Mucosa of stomach (tissue), 1 donor: Measurements from ENCODE around the gene TMEM259.

Experiments used
- H3K27me3 ChIP-seq: one replicate; pipeline ENCODE4 v1.7.0; 2013; ENCODE audit warnings: mild to moderate bottlenecking, low read length; ENCODE audit not compliant: control insufficient read depth, insufficient read depth
- H3K36me3 ChIP-seq: one replicate; pipeline ENCODE4 v1.7.0; 2013; ENCODE audit warnings: low read length; ENCODE audit not compliant: control insufficient read depth, insufficient read depth
- H3K4me1 ChIP-seq: one replicate; pipeline ENCODE4 v1.7.0; 2013; ENCODE audit warnings: mild to moderate bottlenecking, low read length; ENCODE audit not compliant: control insufficient read depth, insufficient read depth
- H3K4me3 ChIP-seq: one replicate; pipeline ENCODE4 v1.7.0; 2013; ENCODE audit warnings: low read length
- H3K9ac ChIP-seq: one replicate; pipeline ENCODE4 v1.7.0; 2013; ENCODE audit warnings: mild to moderate bottlenecking, low read length, moderate library complexity
- H3K9me3 ChIP-seq: one replicate; pipeline ENCODE4 v1.7.0; 2013; ENCODE audit warnings: mild to moderate bottlenecking, low read length, moderate library complexity; ENCODE audit not compliant: control insufficient read depth
- donor health status: Pancreatic carcinoma.

TMEM259 gene

GRCh38 chr19:1052349-1052975 is 31.5 kb upstream of the TMEM259 start:
- Histone ChIP-seq H3K4me3 (no peak overlapping the region), H3K9me3 (no peaks in the 10 kb centered on the region), H3K36me3 (no peaks in the 10 kb centered on the region), H3K9ac (no peak overlapping the region), H3K4me1 (peaks cover 3% of the 10 kb centered on the region), H3K27me3 (no peaks in the 10 kb centered on the region)

- H3K27me3 ChIP-seq: no peaks in the 10 kb centered on the region
- no peak overlapping the region for H3K9ac ChIP-seq
- no peak overlapping the region for H3K4me3 ChIP-seq
- no peaks in the 10 kb centered on the region for H3K9me3 ChIP-seq
- no peaks in the 10 kb centered on the region for H3K36me3 ChIP-seq
- peaks cover 3% of the 10 kb centered on the region for H3K4me1 ChIP-seq
These were observed 30.9 kb upstream of the TMEM259 start for GRCh38 chr19:1051791-1052190.

DNA sequence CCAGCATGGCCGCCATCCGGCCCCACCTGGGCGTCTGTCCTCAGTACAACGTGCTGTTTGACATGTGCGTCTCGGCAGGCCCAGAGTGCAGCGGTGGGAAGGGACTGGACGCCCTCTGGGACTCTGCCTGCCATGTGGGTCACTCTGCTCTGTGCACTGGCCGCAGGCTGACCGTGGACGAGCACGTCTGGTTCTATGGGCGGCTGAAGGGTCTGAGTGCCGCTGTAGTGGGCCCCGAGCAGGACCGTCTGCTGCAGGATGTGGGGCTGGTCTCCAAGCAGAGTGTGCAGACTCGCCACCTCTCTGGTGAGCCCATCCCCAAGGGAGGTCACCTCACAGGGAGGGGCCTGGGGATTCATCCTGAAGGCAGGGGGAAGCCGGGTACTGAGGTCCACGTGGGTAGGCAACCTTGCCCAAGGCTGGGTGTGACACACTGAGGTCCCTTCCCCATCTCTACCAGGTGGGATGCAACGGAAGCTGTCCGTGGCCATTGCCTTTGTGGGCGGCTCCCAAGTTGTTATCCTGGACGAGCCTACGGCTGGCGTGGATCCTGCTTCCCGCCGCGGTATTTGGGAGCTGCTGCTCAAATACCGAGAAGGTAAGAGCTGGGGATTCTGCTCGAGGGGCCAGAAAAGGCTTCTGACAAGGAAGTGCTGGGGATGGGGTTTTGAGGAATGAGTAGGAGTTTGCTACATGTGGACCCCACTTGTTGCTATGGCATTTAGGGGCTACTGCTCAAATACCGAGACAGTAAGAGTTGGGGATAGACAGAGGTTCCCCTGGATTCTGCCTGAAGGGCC is 30.3 kb upstream of the TMEM259 start:
- Histone ChIP-seq H3K4me3 (no peak overlapping the region), H3K36me3 (no peaks in the 10 kb centered on the region), H3K9me3 (no peaks in the 10 kb centered on the region), H3K27me3 (no peaks in the 10 kb centered on the region), H3K9ac (no peak overlapping the region), H3K4me1 (peaks cover 3% of the 10 kb centered on the region)

- Histone ChIP-seq H3K9me3 (no peaks in the 10 kb centered on the region), H3K36me3 (no peaks in the 10 kb centered on the region), H3K9ac (no peak overlapping the region), H3K27me3 (no peaks in the 10 kb centered on the region), H3K4me1 (peaks cover 3% of the 10 kb centered on the region), H3K4me3 (no peak overlapping the region)
These were observed 28.9 kb upstream of the TMEM259 start for GRCh38 chr19:1049800-1050199.

DNA sequence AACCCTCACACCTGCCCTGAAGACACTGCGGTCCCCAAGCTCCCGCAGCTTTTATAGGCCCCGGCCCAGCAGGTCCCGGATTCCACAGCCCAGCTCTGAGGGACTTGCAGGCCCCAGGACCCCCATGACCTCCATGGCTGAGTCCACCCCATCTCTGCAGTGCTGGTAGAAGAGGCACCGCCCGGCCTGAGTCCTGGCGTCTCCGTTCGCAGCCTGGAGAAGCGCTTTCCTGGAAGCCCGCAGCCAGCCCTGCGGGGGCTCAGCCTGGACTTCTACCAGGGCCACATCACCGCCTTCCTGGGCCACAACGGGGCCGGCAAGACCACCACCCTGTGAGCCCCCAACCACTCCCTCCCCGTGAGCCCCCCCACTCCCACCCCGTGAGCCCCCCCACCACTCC is 28.2 kb upstream of the TMEM259 start:
- H3K36me3 ChIP-seq: no peaks in the 10 kb centered on the region
- H3K9ac ChIP-seq: no peak overlapping the region

DNA sequence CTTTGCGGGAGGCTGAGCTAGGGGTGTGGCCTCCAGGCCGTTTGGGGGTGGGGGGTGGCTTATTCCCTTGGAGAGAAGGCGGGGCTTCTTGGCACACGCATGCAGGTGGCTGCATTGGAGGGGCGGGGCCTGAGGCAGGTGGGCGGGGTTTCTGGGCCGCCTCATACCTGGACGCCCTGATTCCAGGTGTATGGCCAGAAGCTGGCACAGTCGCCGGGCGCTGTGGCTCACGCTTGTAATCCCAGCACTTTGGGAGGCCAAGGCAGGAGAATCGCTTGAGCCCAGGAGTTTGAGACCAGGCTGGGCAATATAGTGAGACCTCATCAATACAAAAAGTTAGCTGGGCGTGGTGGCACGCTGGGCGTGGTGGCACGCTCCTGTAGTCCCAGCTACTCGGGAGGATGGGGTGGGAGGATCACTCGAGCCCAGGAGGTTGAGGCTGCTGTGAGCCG is 26.8 kb upstream of the TMEM259 start:
- Histone ChIP-seq H3K36me3 (no peaks in the 10 kb centered on the region), H3K27me3 (no peaks in the 10 kb centered on the region), H3K4me3 (no peak overlapping the region), H3K9ac (no peak overlapping the region), H3K9me3 (no peaks in the 10 kb centered on the region), H3K4me1 (peaks cover 3% of the 10 kb centered on the region)

More for the DNA sequence above, 28.2 kb upstream of the TMEM259 start:
- Histone ChIP-seq H3K27me3 (no peaks in the 10 kb centered on the region), H3K4me1 (peaks cover 3% of the 10 kb centered on the region), H3K9me3 (no peaks in the 10 kb centered on the region), H3K4me3 (no peak overlapping the region)

- H3K9ac ChIP-seq: no peak overlapping the region
- H3K9me3 ChIP-seq: no peaks in the 10 kb centered on the region
- no peak overlapping the region for H3K4me3 ChIP-seq
- H3K36me3 ChIP-seq: no peaks in the 10 kb centered on the region
- peaks cover 3% of the 10 kb centered on the region for H3K4me1 ChIP-seq
- H3K27me3 ChIP-seq: peaks cover under 1% of the 10 kb centered on the region
These were observed 26.1 kb upstream of the TMEM259 start for GRCh38 chr19:1046836-1047695.

- no peaks in the 10 kb centered on the region for H3K36me3 ChIP-seq
- H3K4me3 ChIP-seq: no peak overlapping the region
- no peaks in the 10 kb centered on the region for H3K9me3 ChIP-seq
- H3K9ac ChIP-seq: no peak overlapping the region
- peaks cover 11% of the 10 kb centered on the region for H3K4me1 ChIP-seq
- H3K27me3 ChIP-seq: peaks cover 4% of the 10 kb centered on the region
These were observed 25.2 kb upstream of the TMEM259 start for GRCh38 chr19:1046117-1046626.

GRCh38 chr19:1045247-1045603 is 24.3 kb upstream of the TMEM259 start:
- Histone ChIP-seq H3K4me1 (peaks cover 19% of the 10 kb centered on the region), H3K27me3 (peaks cover 4% of the 10 kb centered on the region), H3K36me3 (no peaks in the 10 kb centered on the region), H3K9me3 (no peaks in the 10 kb centered on the region), H3K9ac (no peak overlapping the region), H3K4me3 (no peak overlapping the region)

DNA sequence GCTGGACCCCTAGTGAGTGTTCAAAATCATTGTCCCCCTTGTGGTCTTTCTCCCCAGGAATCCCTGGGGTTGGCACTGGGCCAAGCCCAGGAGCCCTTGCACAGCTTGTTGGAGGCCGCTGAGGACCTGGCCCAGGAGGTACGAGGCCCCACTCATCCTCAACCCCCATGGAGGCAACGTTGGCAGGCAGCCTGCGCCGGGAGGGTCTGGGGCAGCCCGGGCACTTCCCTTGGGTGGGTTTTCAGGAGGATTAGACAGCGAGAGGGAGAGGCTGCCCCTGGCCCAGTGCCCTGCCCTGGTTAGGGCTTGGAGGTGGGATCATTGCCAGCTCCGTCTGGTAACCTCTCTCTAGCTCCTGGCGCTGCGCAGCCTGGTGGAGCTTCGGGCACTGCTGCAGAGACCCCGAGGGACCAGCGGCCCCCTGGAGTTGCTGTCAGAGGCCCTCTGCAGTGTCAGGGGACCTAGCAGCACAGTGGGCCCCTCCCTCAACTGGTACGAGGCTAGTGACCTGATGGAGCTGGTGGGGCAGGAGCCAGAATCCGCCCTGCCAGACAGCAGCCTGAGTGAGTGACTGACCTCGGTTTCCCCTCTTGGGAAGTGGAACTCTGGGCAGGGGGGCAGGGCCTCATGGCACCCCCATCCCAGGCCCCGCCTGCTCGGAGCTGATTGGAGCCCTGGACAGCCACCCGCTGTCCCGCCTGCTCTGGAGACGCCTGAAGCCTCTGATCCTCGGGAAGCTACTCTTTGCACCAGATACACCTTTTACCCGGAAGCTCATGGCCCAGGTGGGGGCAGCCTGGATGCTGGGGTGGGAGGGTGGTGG is 22.0 kb upstream of the TMEM259 start:
- Histone ChIP-seq H3K9ac (no peak overlapping the region), H3K4me3 (no peak overlapping the region), H3K36me3 (no peaks in the 10 kb centered on the region), H3K27me3 (peaks cover 4% of the 10 kb centered on the region), H3K4me1 (peaks cover 24% of the 10 kb centered on the region), H3K9me3 (no peaks in the 10 kb centered on the region)
